Body of pancreas (tissue), 4 donors: ENCODE measurements around the gene ZNF107. TPM values are rescaled to one million over a fixed set of nuclear protein-coding genes. Genes with fewer than 3 reads are reported as not detected.

Experiments
- ATAC-seq: fragments of 150-250 bp; one replicate; pipeline ENCODE4 v1.9.1; 2016
- DNase-seq, 4 donors: peaks; one replicate each; pipeline ENCODE4 v3.0.0-alpha.2; 2019
- H3K27ac ChIP-seq, 4 donors: fragments of 200-600 bp; sonication (generic); 1 replicate in 3 of 4; 2 replicates in 1 of 4; pipeline versions ENCODE4 v1.5.1 to v1.6.1; 2016 to 2019; ENCODE audit warnings: mild to moderate bottlenecking in 1 of 4, mixed read lengths in 1 of 4, moderate library complexity in 1 of 4
- H3K27me3 ChIP-seq, 2 donors: fragments of 200-600 bp; sonication (generic); one replicate each; pipeline ENCODE4 v1.6.0; 2016; ENCODE audit warnings: mild to moderate bottlenecking in 1 of 2
- H3K36me3 ChIP-seq, 2 donors: fragments of 200-600 bp; sonication (generic); replicated peaks in 1 of 2; 2 replicates each; pipeline ENCODE4 v1.5.1; 2016; ENCODE audit warnings: low read depth in 2 of 2; ENCODE audit not compliant: insufficient read depth in 1 of 2
- H3K4me1 ChIP-seq: fragments of 200-600 bp; sonication (generic); one replicate; pipeline ENCODE4 v1.6.0; 2016
- H3K4me3 ChIP-seq, 2 donors: fragments of 200-600 bp; sonication (generic); 1 replicate in 1 of 2; 2 replicates in 1 of 2; pipeline ENCODE4 v1.5.1; 2016 to 2019
- H3K9me3 ChIP-seq, 3 donors: fragments of 200-600 bp; sonication (generic); 1 replicate in 2 of 3; 2 replicates in 1 of 3; pipeline ENCODE4 v1.5.1; 2016
- POLR2A ChIP-seq, 3 donors: fragments of 450-650 bp; IDR thresholded peaks; one replicate each; pipeline ENCODE4 v1.6.1; 2016; ENCODE audit warnings: antibody characterized with exemption in 3 of 3, mild to moderate bottlenecking in 2 of 3
- WGBS, 2 donors: methylation state at CpG; one replicate each; pipeline ENCODE4 v1.1.5; 2017; 5-methylcytosine and 5-hydroxymethylcytosine counted together
- intact Hi-C: fragments of 100-400 bp; cut with DNase I; formaldehyde crosslinking; loops from one replicate; pipeline ENCODE4 v1.15.1; 2023
- total RNA-seq, 2 donors: library from RNA; depleted of rRNA; stranded (reverse); fragments of >200 nt; gene quantifications; one replicate each; pipeline ENCODE4 v1.1.0, GENCODE V29; 2016
- TF ChIP-seq, protein P1 (sequence below), 7 experiments: fragments of 450-650 bp in 4 of 7; fragments of 200-600 bp in 3 of 7; sonication (generic) in 3 of 7; IDR thresholded peaks; one replicate each; pipeline ENCODE4 v1.5.1; 2016 to 2019; ENCODE audit warnings: antibody characterized with exemption in 7 of 7

Gene ZNF107
- total RNA-seq, 2 donors from 2014 or later: 2.3 to 3.6 TPM

DNA sequence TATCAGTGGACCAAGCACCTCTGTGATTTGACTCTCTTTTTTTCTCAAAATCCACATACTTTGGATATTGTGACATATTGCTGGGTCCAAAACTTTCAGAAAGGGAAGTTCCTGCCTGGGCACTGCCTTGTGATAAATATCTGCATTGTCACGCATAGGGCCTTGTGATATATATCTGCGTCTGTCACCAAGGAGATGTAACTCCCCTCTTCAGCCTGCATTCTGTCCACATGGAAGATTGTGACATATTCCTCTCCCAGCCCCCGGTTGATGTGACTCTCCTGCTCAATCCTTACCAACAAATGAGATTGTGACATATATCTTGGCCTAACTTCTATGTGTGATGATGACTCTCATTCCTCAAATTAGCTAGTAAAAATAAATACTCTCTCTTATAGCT is 25.4 kb upstream of the ZNF107 start:
- Histone ChIP-seq H3K27me3 (no peaks in the 10 kb centered on the region), H3K36me3 (no peaks in the 10 kb centered on the region), H3K9me3 (no peaks in the 10 kb centered on the region), H3K4me1 (no peaks in the 10 kb centered on the region), H3K27ac (no peak overlapping the region), H3K4me3 (no peak overlapping the region)
- ATAC-seq (no peak), DNase-seq (no peak)
- intact Hi-C loops: no loop called here
- 35 to 80% methylated on average over 3 of the region's 3 CpGs for WGBS, 2 donors
- TF ChIP-seq, protein P1, sequence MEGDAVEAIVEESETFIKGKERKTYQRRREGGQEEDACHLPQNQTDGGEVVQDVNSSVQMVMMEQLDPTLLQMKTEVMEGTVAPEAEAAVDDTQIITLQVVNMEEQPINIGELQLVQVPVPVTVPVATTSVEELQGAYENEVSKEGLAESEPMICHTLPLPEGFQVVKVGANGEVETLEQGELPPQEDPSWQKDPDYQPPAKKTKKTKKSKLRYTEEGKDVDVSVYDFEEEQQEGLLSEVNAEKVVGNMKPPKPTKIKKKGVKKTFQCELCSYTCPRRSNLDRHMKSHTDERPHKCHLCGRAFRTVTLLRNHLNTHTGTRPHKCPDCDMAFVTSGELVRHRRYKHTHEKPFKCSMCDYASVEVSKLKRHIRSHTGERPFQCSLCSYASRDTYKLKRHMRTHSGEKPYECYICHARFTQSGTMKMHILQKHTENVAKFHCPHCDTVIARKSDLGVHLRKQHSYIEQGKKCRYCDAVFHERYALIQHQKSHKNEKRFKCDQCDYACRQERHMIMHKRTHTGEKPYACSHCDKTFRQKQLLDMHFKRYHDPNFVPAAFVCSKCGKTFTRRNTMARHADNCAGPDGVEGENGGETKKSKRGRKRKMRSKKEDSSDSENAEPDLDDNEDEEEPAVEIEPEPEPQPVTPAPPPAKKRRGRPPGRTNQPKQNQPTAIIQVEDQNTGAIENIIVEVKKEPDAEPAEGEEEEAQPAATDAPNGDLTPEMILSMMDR (IDR thresholded peaks at IDR 0.05): no peak

DNA sequence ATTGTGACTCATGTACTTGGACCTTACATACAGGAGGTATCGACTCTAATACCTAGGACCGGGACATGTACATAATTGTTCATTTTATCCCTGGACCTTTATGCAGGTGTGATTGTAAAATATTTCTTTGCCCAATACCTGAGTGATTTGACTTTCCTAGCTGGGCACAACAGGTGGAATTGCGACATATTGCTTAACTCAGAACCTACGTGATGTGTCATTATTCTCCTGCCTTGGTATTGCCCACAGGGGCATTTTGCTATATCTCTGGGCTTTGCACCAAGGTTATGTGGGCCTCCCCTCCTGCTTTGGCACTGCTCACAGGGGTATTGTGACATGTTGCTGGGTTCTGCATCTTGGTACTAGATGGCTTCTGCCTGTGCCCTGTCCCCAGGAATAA is 23.9 kb upstream of the ZNF107 start:
- no peak for ATAC-seq
- no peak for DNase-seq
- no peaks in the 10 kb centered on the region for H3K9me3 ChIP-seq
- no peaks in the 10 kb centered on the region for H3K36me3 ChIP-seq
- intact Hi-C loops: no loop called here
- WGBS, 2 donors: 76 to 87% methylated on average over 4 of the region's 4 CpGs
- no peak overlapping the region for H3K4me3 ChIP-seq
- H3K27ac ChIP-seq: no peak overlapping the region
- no peaks in the 10 kb centered on the region for H3K4me1 ChIP-seq
- H3K27me3 ChIP-seq: no peaks in the 10 kb centered on the region
- TF ChIP-seq, protein P1 (IDR thresholded peaks at IDR 0.05): no peak
- TF ChIP-seq POLR2A (IDR thresholded peaks at IDR 0.05): no peak

DNA sequence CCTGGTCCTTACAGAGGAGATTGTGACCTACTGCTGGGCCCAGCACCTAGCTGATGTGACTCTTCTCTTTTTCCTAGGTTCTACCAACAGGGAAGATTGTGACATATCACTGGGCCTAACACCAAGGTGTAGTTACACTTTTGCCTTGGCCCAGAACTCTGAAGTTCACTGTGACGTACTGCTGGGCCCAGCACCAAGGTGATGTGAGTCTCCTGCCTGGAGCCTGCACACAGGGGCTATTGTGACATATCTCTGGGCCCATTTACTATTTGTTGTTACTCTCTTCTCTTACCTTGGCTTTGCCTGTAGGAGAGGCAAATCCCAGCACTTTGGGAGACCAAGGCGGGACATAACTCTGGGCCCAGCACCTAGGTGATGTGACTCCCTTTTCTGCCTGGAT is 23.1 kb upstream of the ZNF107 start:
- no peak overlapping the region for H3K4me3 ChIP-seq

DNA sequence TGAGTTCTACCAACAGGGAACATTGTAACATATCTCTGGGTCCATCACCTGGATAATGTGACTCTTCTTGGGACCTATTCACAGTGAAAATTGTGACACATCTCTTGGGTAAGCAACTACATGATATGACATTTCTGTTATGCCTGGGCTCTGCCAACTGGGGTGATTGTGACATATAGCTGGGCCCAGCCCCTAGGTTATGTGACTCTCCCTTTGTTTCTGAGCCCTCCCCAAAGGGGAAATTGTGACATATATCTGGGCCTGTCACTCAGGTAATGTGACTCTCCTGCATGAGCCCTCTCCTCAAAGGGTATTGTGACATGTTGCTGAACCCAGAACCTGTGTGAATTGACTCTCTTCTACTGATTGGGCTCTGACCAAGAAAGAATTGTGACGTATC is 22.4 kb upstream of the ZNF107 start:
- no peak for DNase-seq
- 29 to 40% methylated on average over 1 of the region's 1 CpG for WGBS, 2 donors

More for the DNA sequence above, 23.1 kb upstream of the ZNF107 start:
- ATAC-seq (no peak), DNase-seq (no peak)
- TF ChIP-seq, protein P1 (IDR thresholded peaks at IDR 0.05): no peak
- no peak for TF ChIP-seq POLR2A (IDR thresholded peaks at IDR 0.05)
- H3K36me3 ChIP-seq: no peaks in the 10 kb centered on the region
- no peaks in the 10 kb centered on the region for H3K9me3 ChIP-seq
- WGBS, 2 donors: 81 to 96% methylated on average over 2 of the region's 2 CpGs
- H3K27me3 ChIP-seq: no peaks in the 10 kb centered on the region
- H3K27ac ChIP-seq: no peak overlapping the region
- H3K4me1 ChIP-seq: no peaks in the 10 kb centered on the region
- intact Hi-C loops: no loop called here

DNA sequence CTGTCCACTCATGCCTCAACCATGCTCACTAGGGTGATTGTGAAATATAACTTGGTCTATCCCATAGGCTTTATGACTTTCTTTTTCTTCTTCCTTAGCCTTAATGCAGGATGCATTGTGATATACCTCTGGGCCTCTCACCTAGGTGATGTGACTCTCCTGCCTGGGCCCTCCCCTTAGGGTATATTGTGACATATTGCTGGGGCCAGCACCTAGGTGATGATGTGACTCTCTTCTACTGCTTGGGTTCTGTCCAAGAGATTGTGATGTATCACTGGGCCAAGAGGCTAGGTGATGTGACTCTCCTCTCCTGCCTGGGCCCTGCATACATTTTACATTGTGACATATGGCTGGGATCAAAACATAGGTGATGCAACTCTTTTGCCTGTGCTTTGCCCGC is 14.7 kb upstream of the ZNF107 start:
- intact Hi-C loops: no loop called here
- no peak for ATAC-seq
- H3K27ac ChIP-seq: no peak overlapping the region
- no peaks in the 10 kb centered on the region for H3K27me3 ChIP-seq
- WGBS, 2 donors: 86 to 88% methylated on average over 1 of the region's 1 CpG
- H3K36me3 ChIP-seq: no peaks in the 10 kb centered on the region
- no peaks in the 10 kb centered on the region for H3K9me3 ChIP-seq
- no peak for DNase-seq
- TF ChIP-seq, protein P1 (IDR thresholded peaks at IDR 0.05): no peak
- no peak for TF ChIP-seq POLR2A (IDR thresholded peaks at IDR 0.05)
- H3K4me3 ChIP-seq: no peak overlapping the region
- H3K4me1 ChIP-seq: no peaks in the 10 kb centered on the region

More for the DNA sequence above, 22.4 kb upstream of the ZNF107 start:
- H3K9me3 ChIP-seq: no peaks in the 10 kb centered on the region
- intact Hi-C loops: no loop called here
- no peak overlapping the region for H3K4me3 ChIP-seq
- H3K4me1 ChIP-seq: no peaks in the 10 kb centered on the region
- no peak for ATAC-seq
- no peaks in the 10 kb centered on the region for H3K27me3 ChIP-seq
- H3K27ac ChIP-seq: no peak overlapping the region
- no peaks in the 10 kb centered on the region for H3K36me3 ChIP-seq
- TF ChIP-seq, protein P1 (IDR thresholded peaks at IDR 0.05): no peak
- no peak for TF ChIP-seq POLR2A (IDR thresholded peaks at IDR 0.05)
